HCT116 (cell line): ENCODE measurements around the gene TTLL3. TPM values are rescaled to one million over a fixed set of nuclear protein-coding genes. Genes with fewer than 3 reads are reported as not detected.

ENCODE experiments used
- ATAC-seq: fragments of 200-7000 bp; cut with Tn5 transposase; 2 replicates; pipeline ENCODE4 v1.9.1; 2020; ENCODE audit warnings: mild to moderate bottlenecking, moderate library complexity
- BruUV-seq: library from RNA; stranded (reverse); fragments of 400-500 nt; replicated peaks from 2 replicates; lab custom pipeline; 2021; lab: Mats Ljungman, UMichigan
- CTCF ChIA-PET: fragments of 300-600 bp; sonication (Branson Sonifier 250); formaldehyde crosslinking; loops from one replicate; lab custom pipeline; 2021; ENCODE audit warnings: antibody characterized with exemption; lab: Charles Lee
- POLR2A ChIA-PET: fragments of 300-600, 350-600 bp; sonication (Branson Sonifier 250); formaldehyde crosslinking; loops from one replicate; lab custom pipeline; 2021; ENCODE audit warnings: antibody characterized with exemption; lab: Charles Lee
- RAD21 ChIA-PET, 2 experiments: fragments of 300-600 bp; sonication (Branson Sonifier 250); formaldehyde crosslinking; loops; one replicate each; lab custom pipeline; 2023; ENCODE audit warnings: low total read pairs in 2 of 2; ENCODE audit not compliant: uncharacterized antibody in 2 of 2, unreplicated experiment in 2 of 2, low non-redundant PET in 1 of 2; lab: Charles Lee
- DNase-seq: peaks from one replicate; pipeline ENCODE4 v3.0.0-alpha.2; 2010; ENCODE audit warnings: low read depth, low spot score
- H2AFZ ChIP-seq: fragments of 200-600 bp; shearing (Covaris generic), sonication (generic); 2 replicates; pipeline ENCODE4 v1.6.1; 2017; ENCODE audit warnings: low read depth, mixed run types, mixed read lengths, antibody characterized with exemption, low read length; ENCODE audit not compliant: poor library complexity, severe bottlenecking
- H3K27ac ChIP-seq: 2 replicates; pipeline ENCODE4 v1.5.1; 2012; ENCODE audit warnings: low read depth, low read length
- H3K27me3 ChIP-seq: fragments of 200-600 bp; sonication (generic); 2 replicates; pipeline ENCODE4 v1.6.1; 2016; ENCODE audit warnings: mixed run types, low read length, mixed read lengths; ENCODE audit not compliant: insufficient read depth
- H3K36me3 ChIP-seq, 2 experiments: fragments of 200-500 bp in 1 of 2; fragments of 200-600 bp in 1 of 2; sonication (Bioruptor generic) in 1 of 2; sonication (generic) in 1 of 2; 2 replicates each; pipeline versions ENCODE4 v1.5.1 to v1.6.1; 2014 to 2016; ENCODE audit warnings: low read length in 2 of 2, inconsistent platforms in 1 of 2, mixed read lengths in 1 of 2, mixed run types in 1 of 2; ENCODE audit not compliant: insufficient read depth in 2 of 2, control insufficient read depth in 1 of 2
- H3K4me1 ChIP-seq, 2 experiments: fragments of 200-600 bp in 1 of 2; sonication (generic) in 1 of 2; 2 replicates each; pipeline versions ENCODE4 v1.5.1 to v1.6.1; 2012 to 2017; ENCODE audit warnings: low read length in 2 of 2, inconsistent platforms in 1 of 2, mild to moderate bottlenecking in 1 of 2, mixed read lengths in 1 of 2, mixed run types in 1 of 2, moderate library complexity in 1 of 2; ENCODE audit not compliant: insufficient read depth in 2 of 2, control insufficient read depth in 1 of 2
- H3K4me2 ChIP-seq: fragments of 200-600 bp; sonication (generic); 2 replicates; pipeline ENCODE4 v1.6.1; 2017; ENCODE audit warnings: mixed run types, low read length, mixed read lengths
- H3K4me3 ChIP-seq, 2 experiments: fragments of 200-600 bp in 1 of 2; sonication (generic) in 1 of 2; replicated peaks in 1 of 2; 2 replicates each; pipeline ENCODE4 v1.5.1; 2011 to 2016; ENCODE audit warnings: low read length in 2 of 2, control low read depth in 1 of 2, low read depth in 1 of 2, mild to moderate bottlenecking in 1 of 2, mixed read lengths in 1 of 2, mixed run types in 1 of 2
- H3K79me2 ChIP-seq: fragments of 200-600 bp; sonication (generic); 2 replicates; pipeline ENCODE4 v1.6.1; 2017; ENCODE audit warnings: mild to moderate bottlenecking, mixed run types, low read length, moderate library complexity, mixed read lengths; ENCODE audit not compliant: insufficient read depth
- H3K9ac ChIP-seq: fragments of 200-600 bp; sonication (generic); 2 replicates; pipeline ENCODE4 v1.6.1; 2016; ENCODE audit warnings: low read length, mixed read lengths
- H3K9me2 ChIP-seq: fragments of 200-600 bp; sonication (generic), shearing (Covaris generic); 2 replicates; pipeline ENCODE4 v1.6.1; 2017; ENCODE audit warnings: mixed run types, mild to moderate bottlenecking, moderate library complexity; ENCODE audit not compliant: insufficient read depth
- H3K9me3 ChIP-seq, 2 experiments: fragments of 200-500 bp in 1 of 2; fragments of 200-600 bp in 1 of 2; sonication (Bioruptor generic) in 1 of 2; sonication (generic) in 1 of 2; 2 replicates each; pipeline ENCODE4 v1.6.1; 2014 to 2017; ENCODE audit warnings: low read length in 2 of 2, mixed read lengths in 2 of 2, inconsistent platforms in 1 of 2, low read depth in 1 of 2, mild to moderate bottlenecking in 1 of 2, mixed run types in 1 of 2, moderate library complexity in 1 of 2; ENCODE audit not compliant: control insufficient read depth in 1 of 2, insufficient read depth in 1 of 2
- H4K20me1 ChIP-seq: fragments of 200-600 bp; sonication (generic), shearing (Covaris generic); 2 replicates; pipeline ENCODE4 v1.6.1; 2017; ENCODE audit warnings: mixed run types, mild to moderate bottlenecking, moderate library complexity; ENCODE audit not compliant: insufficient read depth
- EGR1 ChIP-seq: IDR thresholded peaks from 2 replicates; pipeline ENCODE4 v1.6.1; 2012; ENCODE audit warnings: low read depth
- JUND ChIP-seq: IDR thresholded peaks from 2 replicates; pipeline ENCODE4 v1.6.1; 2012
- MAX ChIP-seq: IDR thresholded peaks from 2 replicates; pipeline ENCODE4 v1.6.1; 2012
- REST ChIP-seq: IDR thresholded peaks from 2 replicates; pipeline ENCODE4 v1.6.1; 2012; ENCODE audit warnings: low read depth
- SIN3A ChIP-seq: IDR thresholded peaks from 2 replicates; pipeline ENCODE4 v1.6.1; 2012; ENCODE audit warnings: low read depth
- SP1 ChIP-seq: IDR thresholded peaks from 2 replicates; pipeline ENCODE4 v1.6.1; 2012; ENCODE audit warnings: low read depth
- SRF ChIP-seq: IDR thresholded peaks from 2 replicates; pipeline ENCODE4 v1.6.1; 2012; ENCODE audit warnings: low read depth
- ZNF274 ChIP-seq: fragments of 200-500 bp; sonication (Bioruptor generic); IDR thresholded peaks from 2 replicates; pipeline ENCODE4 v1.6.1; 2014; ENCODE audit warnings: mild to moderate bottlenecking, low read depth, low read length, inconsistent platforms
- intact Hi-C: fragments of 100-400 bp; cut with micrococcal nuclease; formaldehyde crosslinking; loops from 2 replicates; pipeline ENCODE4 v1.10.0; 2022
- total RNA-seq: library from RNA; stranded (reverse); gene quantifications from one replicate; pipeline ENCODE4 v1.2.1, GENCODE V29; 2021; ENCODE audit not compliant: unreplicated experiment

Gene TTLL3
- total RNA-seq, 1 experiment from 2014 or later = 40.3 TPM

GRCh38 chr3:9831253-9831652 is 21.2 kb downstream of the TTLL3 start:
- POLR2A ChIA-PET = no interaction called here
- ATAC-seq (no peak), DNase-seq (no peak)
- no peaks in the 10 kb centered on the region for H3K79me2 ChIP-seq
- CTCF ChIA-PET = interaction anchor here (1.1 kb wide), 1 partner anchor 23 kb away, joined by 5 read pairs; no protein-coding TSS in a partner anchor
- no peak overlapping the region for H3K4me2 ChIP-seq
- intact Hi-C loops = no loop called here
- H3K27ac ChIP-seq = no peak overlapping the region
- no peaks in the 10 kb centered on the region for H3K9me3 ChIP-seq
- H3K27me3 ChIP-seq = no peaks in the 10 kb centered on the region
- RAD21 ChIA-PET = interaction anchor here in 1 of 2 experiments (0.6 kb wide), 1 partner anchor 1491 kb away, joined by 5 read pairs; no protein-coding TSS in a partner anchor
- BruUV-seq = no TSS peak
- no peaks in the 10 kb centered on the region for H3K9me2 ChIP-seq
- H3K9ac ChIP-seq = no peak overlapping the region
- H3K4me1 ChIP-seq = no peaks in the 10 kb centered on the region
- no peak for TF ChIP-seq SIN3A
- TF ChIP-seq SP1 = no peak
- TF ChIP-seq ZNF274 = no peak
- no peak for TF ChIP-seq JUND
- no peak for TF ChIP-seq REST
- no peak for TF ChIP-seq SRF
- TF ChIP-seq, all 23 proteins: peak for 0
- Histone ChIP-seq H3K4me3 (no peak overlapping the region), H4K20me1 (no peaks in the 10 kb centered on the region), H2AFZ (no peak overlapping the region), H3K36me3 (peaks cover 12 to 13% of the 10 kb centered on the region in 2 experiments; a peak in 2 of 4 replicates)

- no peaks in the 10 kb centered on the region for H4K20me1 ChIP-seq
- H3K79me2 ChIP-seq = no peaks in the 10 kb centered on the region
- POLR2A ChIA-PET = no interaction called here
- no peaks in the 10 kb centered on the region for H3K9me2 ChIP-seq
- no peak overlapping the region for H3K4me2 ChIP-seq
- H3K36me3 ChIP-seq = peaks cover 8 to 12% of the 10 kb centered on the region in 2 experiments; a peak in 2 of 4 replicates
- DNase-seq = no peak
- H3K27me3 ChIP-seq = no peaks in the 10 kb centered on the region
- H3K9ac ChIP-seq = no peak overlapping the region
- intact Hi-C loops = no loop called here
- no peak for TF ChIP-seq MAX
- TF ChIP-seq EGR1 = no peak
- TF ChIP-seq, all 23 proteins: peak for 0
- RAD21 ChIA-PET = no interaction called here
- H3K4me3 ChIP-seq = no peak overlapping the region
- H3K27ac ChIP-seq = no peak overlapping the region
- ATAC-seq = no peak
- H3K9me3 ChIP-seq = no peaks in the 10 kb centered on the region
- H3K4me1 ChIP-seq = no peaks in the 10 kb centered on the region
- CTCF ChIA-PET = no interaction called here
- no TSS peak for BruUV-seq
- no peak overlapping the region for H2AFZ ChIP-seq
Measured at GRCh38 chr3:9833078-9833477, 23.0 kb downstream of the TTLL3 start.
